Esophagus squamous epithelium (tissue), 5 donors: ENCODE results near the gene EHD4. TPM values are rescaled to one million over a fixed set of nuclear protein-coding genes. Genes with fewer than 3 reads are reported as not detected.

ENCODE experiments used
- DNase-seq: peaks from one replicate; lab custom pipeline; 2025; lab: John Stamatoyannopoulos, UW
- H3K27ac ChIP-seq, 4 donors: fragments of 200-600 bp; sonication (generic); one replicate each; pipeline ENCODE4 v1.5.1; 2016 to 2019; ENCODE audit warnings: mild to moderate bottlenecking in 1 of 4
- H3K27me3 ChIP-seq, 4 donors: fragments of 200-600 bp; sonication (generic); 1 replicate in 3 of 4; 2 replicates in 1 of 4; pipeline versions ENCODE4 v1.5.1 to v1.6.0; 2017 to 2021; ENCODE audit warnings: antibody characterized with exemption in 1 of 4
- H3K36me3 ChIP-seq, 3 donors: fragments of 200-600 bp; sonication (generic); one replicate each; pipeline ENCODE4 v1.5.1; 2016 to 2019
- H3K4me1 ChIP-seq, 3 donors: fragments of 200-600 bp; sonication (generic); one replicate each; pipeline ENCODE4 v1.5.1; 2017 to 2019
- H3K4me3 ChIP-seq, 4 donors: fragments of 200-600 bp; sonication (generic); 1 replicate in 3 of 4; 2 replicates in 1 of 4; pipeline ENCODE4 v1.5.1; 2016 to 2019; ENCODE audit warnings: mild to moderate bottlenecking in 2 of 4, moderate library complexity in 1 of 4
- H3K9me3 ChIP-seq, 3 donors: fragments of 200-600 bp; sonication (generic); one replicate each; pipeline ENCODE4 v1.5.1; 2016 to 2019
- CTCF ChIP-seq, 6 experiments: fragments of 450-650 bp in 4 of 6; fragments of 200-600 bp in 2 of 6; sonication (generic) in 2 of 6; IDR thresholded peaks; one replicate each; pipeline ENCODE4 v1.5.1; 2016 to 2019; ENCODE audit warnings: antibody characterized with exemption in 6 of 6, mild to moderate bottlenecking in 4 of 6, moderate library complexity in 4 of 6
- POLR2A ChIP-seq, 4 donors: fragments of 450-650 bp; IDR thresholded peaks; one replicate each; pipeline ENCODE4 v1.6.1; 2017; ENCODE audit warnings: antibody characterized with exemption in 4 of 4, mild to moderate bottlenecking in 4 of 4, moderate library complexity in 3 of 4
- WGBS, 2 donors: methylation state at CpG; one replicate each; pipeline ENCODE4 v1.1.5; 2018; 5-methylcytosine and 5-hydroxymethylcytosine counted together
- intact Hi-C: fragments of 100-400 bp; cut with DNase I; formaldehyde crosslinking; loops from one replicate; pipeline ENCODE4 v1.15.0; 2022
- total RNA-seq, 4 donors: library from RNA; depleted of rRNA; stranded (reverse); fragments of >200 nt; gene quantifications; one replicate each; pipeline ENCODE4 v1.1.0, GENCODE V29; 2016
- donor health status: DM: yes; HTN: yes; CAD: no.

The EHD4 gene
- total RNA-seq, 4 donors from 2014 or later, result 25.4 to 45.3 (median 27.8) TPM

- no peak for TF ChIP-seq CTCF (IDR thresholded peaks at IDR 0.05)
- no peak for TF ChIP-seq POLR2A (IDR thresholded peaks at IDR 0.05)
- peaks cover 16 to 32% (median 24%) of the 10 kb centered on the region in 3 donors for H3K4me1 ChIP-seq
- peaks cover 0 to 3% (median 0%) of the 10 kb centered on the region in 3 donors for H3K36me3 ChIP-seq
- no peaks in the 10 kb centered on the region for H3K9me3 ChIP-seq
- no peaks in the 10 kb centered on the region for H3K27me3 ChIP-seq
- intact Hi-C loops, result no loop called here
- no peak for DNase-seq
- peak overlapping the region in 2 of 4 donors; percentile 0 to 7 for H3K4me3 ChIP-seq
- WGBS, 2 donors, result 71 to 80% methylated on average over 5 to 9 of the region's 22 CpGs
- peak overlapping the region in 1 of 4 donors; percentile 18 for H3K27ac ChIP-seq
Measured at GRCh38 chr15:41892621-41893421, 79.5 kb downstream of the EHD4 start.

- 76 to 83% methylated on average over 3 of the region's 3 CpGs for WGBS, 2 donors
- intact Hi-C loops, result no loop called here
- no peak overlapping the region for H3K27ac ChIP-seq
- DNase-seq, result no peak
- no peaks in the 10 kb centered on the region for H3K9me3 ChIP-seq
- no peak overlapping the region for H3K4me3 ChIP-seq
- no peaks in the 10 kb centered on the region for H3K27me3 ChIP-seq
- peaks cover 16 to 32% (median 24%) of the 10 kb centered on the region in 3 donors for H3K4me1 ChIP-seq
- no peak for TF ChIP-seq CTCF (IDR thresholded peaks at IDR 0.05)
- no peak for TF ChIP-seq POLR2A (IDR thresholded peaks at IDR 0.05)
- H3K36me3 ChIP-seq, result no peaks in the 10 kb centered on the region
Measured at GRCh38 chr15:41891946-41892345, 80.4 kb downstream of the EHD4 start.

- intact Hi-C loops, result no loop called here
- H3K27me3 ChIP-seq, result no peaks in the 10 kb centered on the region
- DNase-seq, result no peak
- no peak overlapping the region for H3K27ac ChIP-seq
- H3K36me3 ChIP-seq, result no peaks in the 10 kb centered on the region
- 88 to 93% methylated on average over 4 to 6 of the region's 6 CpGs for WGBS, 2 donors
- no peak overlapping the region for H3K4me3 ChIP-seq
- no peaks in the 10 kb centered on the region for H3K9me3 ChIP-seq
- TF ChIP-seq POLR2A (IDR thresholded peaks at IDR 0.05) (no peak), CTCF (IDR thresholded peaks at IDR 0.05) (no peak)
- H3K4me1 ChIP-seq, result peaks cover 16 to 32% (median 24%) of the 10 kb centered on the region in 3 donors
Measured at GRCh38 chr15:41891226-41891625, 81.1 kb downstream of the EHD4 start.

- Histone ChIP-seq H3K4me1 (peaks cover 15 to 30% (median 23%) of the 10 kb centered on the region in 3 donors), H3K27me3 (no peaks in the 10 kb centered on the region), H3K9me3 (no peaks in the 10 kb centered on the region), H3K36me3 (no peaks in the 10 kb centered on the region), H3K27ac (no peak overlapping the region), H3K4me3 (no peak overlapping the region)
- 71 to 87% methylated on average over 2 to 3 of the region's 6 CpGs for WGBS, 2 donors
- TF ChIP-seq CTCF (IDR thresholded peaks at IDR 0.05) (no peak), POLR2A (IDR thresholded peaks at IDR 0.05) (no peak)
- DNase-seq, result no peak
- intact Hi-C loops, result no loop called here
Measured at GRCh38 chr15:41890050-41890690, 82.2 kb downstream of the EHD4 start.

- Histone ChIP-seq H3K4me3 (no peak overlapping the region), H3K4me1 (peaks cover 1 to 16% (median 9%) of the 10 kb centered on the region in 3 donors), H3K9me3 (no peaks in the 10 kb centered on the region), H3K36me3 (no peaks in the 10 kb centered on the region), H3K27me3 (no peaks in the 10 kb centered on the region), H3K27ac (no peak overlapping the region)
- intact Hi-C loops, result no loop called here
- no peak for DNase-seq
- TF ChIP-seq CTCF (IDR thresholded peaks at IDR 0.05) (no peak), POLR2A (IDR thresholded peaks at IDR 0.05) (no peak)
- WGBS, 2 donors, result 83 to 100% methylated on average over 1 to 4 of the region's 7 CpGs
Measured at GRCh38 chr15:41888662-41889253, 83.6 kb downstream of the EHD4 start.
